ENCODE data around the gene NOL4L. TPM values are rescaled to one million over a fixed set of nuclear protein-coding genes. Genes with fewer than 3 reads are reported as not detected.
"Not testable (repeated sequence)": the region's sequence is repeated elsewhere in the genome, so short reads cannot be mapped to it uniquely, and the experiment has no call there.

NOL4L gene
- total RNA-seq, 4 donors from 2014 or later: 5.8 to 19.4 (median 12.8) TPM

- H3K27ac ChIP-seq (replicated peaks in 1 of 4): no peak overlapping the region
- no peaks in the 10 kb centered on the region for H3K27me3 ChIP-seq
- no peak overlapping the region for H3K4me3 ChIP-seq
- TF ChIP-seq EP300 (IDR thresholded peaks at IDR 0.05) (no peak), CTCF (IDR thresholded peaks at IDR 0.05) (no peak), POLR2A (IDR thresholded peaks at IDR 0.05; ENCODE audit: low read depth) (no peak), POLR2AphosphoS5 (IDR thresholded peaks at IDR 0.05) (no peak)
- 68% methylated on average over 2 of the region's 2 CpGs for WGBS
- intact Hi-C loops (cut with DNase I): no loop called here
- no peaks in the 10 kb centered on the region for H3K36me3 ChIP-seq
- H3K9me3 ChIP-seq: no peaks in the 10 kb centered on the region
- DNase-seq (ENCODE audit: extremely low spot score): no peak
- H3K4me1 ChIP-seq: no peaks in the 10 kb centered on the region
These were observed 11.6 kb upstream of the NOL4L start for GRCh38 chr20:32596681-32597252.

GRCh38 chr20:32595143-32595542 lies 10.0 kb upstream of the NOL4L start:
- DNase-seq (ENCODE audit: extremely low spot score): no peak
- H3K36me3 ChIP-seq: no peaks in the 10 kb centered on the region
- H3K4me3 ChIP-seq: no peak overlapping the region
- no peaks in the 10 kb centered on the region for H3K4me1 ChIP-seq
- no peak overlapping the region for H3K27ac ChIP-seq (replicated peaks in 1 of 4)
- 88% methylated on average over 4 of the region's 4 CpGs for WGBS
- TF ChIP-seq POLR2A (IDR thresholded peaks at IDR 0.05; ENCODE audit: low read depth): no peak
- TF ChIP-seq EP300 (IDR thresholded peaks at IDR 0.05): no peak
- TF ChIP-seq CTCF (IDR thresholded peaks at IDR 0.05): no peak
- TF ChIP-seq POLR2AphosphoS5 (IDR thresholded peaks at IDR 0.05): no peak
- no peaks in the 10 kb centered on the region for H3K9me3 ChIP-seq
- H3K27me3 ChIP-seq: no peaks in the 10 kb centered on the region
- intact Hi-C loops (cut with DNase I): no loop called here

- H3K4me3 ChIP-seq; intact Hi-C loops (cut with DNase I); H3K36me3 ChIP-seq; H3K4me1 ChIP-seq; H3K27ac ChIP-seq (replicated peaks in 1 of 4); DNase-seq (ENCODE audit: extremely low spot score); H3K27me3 ChIP-seq; H3K9me3 ChIP-seq: not testable (repeated sequence)
- 94% methylated on average over 5 of the region's 5 CpGs for WGBS
These were observed 9.5 kb upstream of the NOL4L start for GRCh38 chr20:32594669-32595068.

- intact Hi-C loops (cut with DNase I): no loop called here
- Histone ChIP-seq H3K9me3 (no peaks in the 10 kb centered on the region), H3K4me3 (no peak overlapping the region), H3K36me3 (no peaks in the 10 kb centered on the region), H3K27ac (replicated peaks in 1 of 4) (no peak overlapping the region), H3K4me1 (no peaks in the 10 kb centered on the region), H3K27me3 (no peaks in the 10 kb centered on the region)
- no peak for DNase-seq (ENCODE audit: extremely low spot score)
- WGBS: 93% methylated on average over 5 of the region's 5 CpGs
- TF ChIP-seq EP300 (IDR thresholded peaks at IDR 0.05) (no peak), CTCF (IDR thresholded peaks at IDR 0.05) (no peak), POLR2A (IDR thresholded peaks at IDR 0.05; ENCODE audit: low read depth) (no peak), POLR2AphosphoS5 (IDR thresholded peaks at IDR 0.05) (no peak)
These were observed 9.1 kb upstream of the NOL4L start for GRCh38 chr20:32594204-32594603.

- H3K36me3 ChIP-seq; DNase-seq (ENCODE audit: extremely low spot score); intact Hi-C loops (cut with DNase I); H3K4me1 ChIP-seq; H3K27ac ChIP-seq (replicated peaks in 1 of 4); H3K9me3 ChIP-seq; H3K4me3 ChIP-seq; H3K27me3 ChIP-seq: not testable (repeated sequence)
- 97% methylated on average over 4 of the region's 4 CpGs for WGBS
These were observed 7.5 kb upstream of the NOL4L start for GRCh38 chr20:32592616-32593015.

- no peak for TF ChIP-seq POLR2AphosphoS5 (IDR thresholded peaks at IDR 0.05)
- no peak for TF ChIP-seq EP300 (IDR thresholded peaks at IDR 0.05)
- H3K4me1 ChIP-seq: no peaks in the 10 kb centered on the region
- no peaks in the 10 kb centered on the region for H3K36me3 ChIP-seq
- no peaks in the 10 kb centered on the region for H3K27me3 ChIP-seq
- no peaks in the 10 kb centered on the region for H3K9me3 ChIP-seq
- no peak for DNase-seq (ENCODE audit: extremely low spot score)
- no peak overlapping the region for H3K27ac ChIP-seq (replicated peaks in 1 of 4)
- intact Hi-C loops (cut with DNase I): no loop called here
- no peak overlapping the region for H3K4me3 ChIP-seq
- 95% methylated on average over 3 of the region's 3 CpGs for WGBS
These were observed 6.9 kb upstream of the NOL4L start for GRCh38 chr20:32592022-32592421.
